Loucy (cell line): ENCODE measurements around the gene RBM19.

ENCODE experiments used
- CTCF ChIP-seq: fragments of 200-600 bp; sonication (generic); conservative IDR thresholded peaks from 2 replicates; pipeline ENCODE4 v1.5.1; 2014; ENCODE audit warnings: mild to moderate bottlenecking, antibody characterized with exemption, low read length
- EZH2phosphoT487 ChIP-seq: fragments of 200-600 bp; IDR thresholded peaks from 2 replicates; pipeline ENCODE4 v1.6.1; 2018; ENCODE audit warnings: antibody characterized with exemption, mild to moderate bottlenecking, moderate library complexity, borderline replicate concordance

- TF ChIP-seq CTCF (no peak), EZH2phosphoT487 (no peak)
Observed at GRCh38 chr12:113847856-113848255, 118.3 kb downstream of the RBM19 start.
